MM.1S (cell line): Measurements from ENCODE around the gene KLK10.

Experiments
- DNase-seq: peaks from one replicate; pipeline ENCODE4 v3.0.0-alpha.2; 2015
- H2AFZ ChIP-seq: fragments of 300-600 bp; sonication (generic); 2 replicates; pipeline ENCODE4 v1.6.0; 2016; ENCODE audit warnings: antibody characterized with exemption, low read length
- H3F3A ChIP-seq: fragments of 300-600 bp; sonication (generic); 2 replicates; pipeline ENCODE4 v1.6.1; 2016; ENCODE audit warnings: mild to moderate bottlenecking, antibody characterized with exemption, low read length, moderate library complexity, mixed read lengths; ENCODE audit not compliant: insufficient read depth
- H3K27ac ChIP-seq: fragments of 300-600 bp; sonication (generic); 2 replicates; pipeline ENCODE4 v1.5.1; 2016; ENCODE audit warnings: mild to moderate bottlenecking, low read length
- H3K27me3 ChIP-seq: fragments of 300-600 bp; sonication (generic); replicated peaks from 2 replicates; pipeline ENCODE4 v1.6.0; 2016; ENCODE audit warnings: low read length; ENCODE audit not compliant: insufficient read depth
- H3K36me3 ChIP-seq: fragments of 300-600 bp; sonication (generic); replicated peaks from 2 replicates; pipeline ENCODE4 v1.6.1; 2016; ENCODE audit warnings: mild to moderate bottlenecking, low read length, mixed read lengths; ENCODE audit not compliant: insufficient read depth
- H3K4me1 ChIP-seq: fragments of 300-600 bp; sonication (generic); 2 replicates; pipeline ENCODE4 v1.6.1; 2016; ENCODE audit warnings: low read length, mixed read lengths
- H3K4me2 ChIP-seq: fragments of 300-600 bp; sonication (generic); 2 replicates; pipeline ENCODE4 v1.6.0; 2016; ENCODE audit warnings: low read depth, low read length
- H3K4me3 ChIP-seq: fragments of 300-600 bp; sonication (generic); 2 replicates; pipeline ENCODE4 v1.5.1; 2016; ENCODE audit warnings: low read length, mixed read lengths
- H3K79me2 ChIP-seq: fragments of 300-600 bp; sonication (generic); 2 replicates; pipeline ENCODE4 v1.6.1; 2016; ENCODE audit warnings: mixed run types, low read length, mixed read lengths
- H3K9ac ChIP-seq: fragments of 300-600 bp; sonication (generic); 2 replicates; pipeline ENCODE4 v1.6.1; 2016; ENCODE audit warnings: low read length, mixed read lengths
- H3K9me2 ChIP-seq: fragments of 300-600 bp; sonication (generic); replicated peaks from 2 replicates; pipeline ENCODE4 v1.6.1; 2016; ENCODE audit warnings: mild to moderate bottlenecking, low read length, mixed read lengths; ENCODE audit not compliant: insufficient read depth
- H3K9me3 ChIP-seq: fragments of 300-600 bp; sonication (generic); replicated peaks from 2 replicates; pipeline ENCODE4 v1.6.1; 2016; ENCODE audit warnings: mild to moderate bottlenecking, low read length, mixed read lengths; ENCODE audit not compliant: insufficient read depth
- H4K20me1 ChIP-seq: fragments of 300-600 bp; sonication (generic); 2 replicates; pipeline ENCODE4 v1.6.1; 2016; ENCODE audit warnings: mild to moderate bottlenecking, low read length, moderate library complexity, mixed read lengths; ENCODE audit not compliant: insufficient read depth
- EZH2 ChIP-seq: fragments of 300-600 bp; sonication (generic); optimal IDR thresholded peaks from 2 replicates; pipeline ENCODE3; 2017; ENCODE audit warnings: low read depth, mild to moderate bottlenecking, antibody characterized with exemption, low read length, mixed read lengths
- EZH2phosphoT487 ChIP-seq: fragments of 300-600 bp; sonication (generic); IDR thresholded peaks from 2 replicates; pipeline ENCODE4 v1.6.1; 2018; ENCODE audit warnings: antibody characterized with exemption, low read length
- TF ChIP-seq, protein P1 (sequence below): fragments of 300-600 bp; sonication (generic); IDR thresholded peaks from 2 replicates; pipeline ENCODE4 v1.5.1; 2016; ENCODE audit warnings: antibody characterized with exemption, low read length, mixed read lengths

Gene KLK10

GRCh38 chr19:51060336-51060735, 40.8 kb upstream of the KLK10 start:
- Histone ChIP-seq H3K4me3 (no peak overlapping the region), H3K9me2 (no peaks in the 10 kb centered on the region), H3F3A (no peaks in the 10 kb centered on the region), H3K9me3 (no peaks in the 10 kb centered on the region), H2AFZ (no peak overlapping the region), H3K27ac (no peak overlapping the region), H3K9ac (no peak overlapping the region), H3K4me1 (no peaks in the 10 kb centered on the region), H3K4me2 (no peak overlapping the region), H3K36me3 (no peaks in the 10 kb centered on the region), H3K79me2 (no peaks in the 10 kb centered on the region), H4K20me1 (no peaks in the 10 kb centered on the region), H3K27me3 (peaks cover 23% of the 10 kb centered on the region)
- DNase-seq, result no peak
- TF ChIP-seq, protein P1, sequence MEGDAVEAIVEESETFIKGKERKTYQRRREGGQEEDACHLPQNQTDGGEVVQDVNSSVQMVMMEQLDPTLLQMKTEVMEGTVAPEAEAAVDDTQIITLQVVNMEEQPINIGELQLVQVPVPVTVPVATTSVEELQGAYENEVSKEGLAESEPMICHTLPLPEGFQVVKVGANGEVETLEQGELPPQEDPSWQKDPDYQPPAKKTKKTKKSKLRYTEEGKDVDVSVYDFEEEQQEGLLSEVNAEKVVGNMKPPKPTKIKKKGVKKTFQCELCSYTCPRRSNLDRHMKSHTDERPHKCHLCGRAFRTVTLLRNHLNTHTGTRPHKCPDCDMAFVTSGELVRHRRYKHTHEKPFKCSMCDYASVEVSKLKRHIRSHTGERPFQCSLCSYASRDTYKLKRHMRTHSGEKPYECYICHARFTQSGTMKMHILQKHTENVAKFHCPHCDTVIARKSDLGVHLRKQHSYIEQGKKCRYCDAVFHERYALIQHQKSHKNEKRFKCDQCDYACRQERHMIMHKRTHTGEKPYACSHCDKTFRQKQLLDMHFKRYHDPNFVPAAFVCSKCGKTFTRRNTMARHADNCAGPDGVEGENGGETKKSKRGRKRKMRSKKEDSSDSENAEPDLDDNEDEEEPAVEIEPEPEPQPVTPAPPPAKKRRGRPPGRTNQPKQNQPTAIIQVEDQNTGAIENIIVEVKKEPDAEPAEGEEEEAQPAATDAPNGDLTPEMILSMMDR, result no peak
- TF ChIP-seq EZH2 (no peak), EZH2phosphoT487 (no peak)

DNA sequence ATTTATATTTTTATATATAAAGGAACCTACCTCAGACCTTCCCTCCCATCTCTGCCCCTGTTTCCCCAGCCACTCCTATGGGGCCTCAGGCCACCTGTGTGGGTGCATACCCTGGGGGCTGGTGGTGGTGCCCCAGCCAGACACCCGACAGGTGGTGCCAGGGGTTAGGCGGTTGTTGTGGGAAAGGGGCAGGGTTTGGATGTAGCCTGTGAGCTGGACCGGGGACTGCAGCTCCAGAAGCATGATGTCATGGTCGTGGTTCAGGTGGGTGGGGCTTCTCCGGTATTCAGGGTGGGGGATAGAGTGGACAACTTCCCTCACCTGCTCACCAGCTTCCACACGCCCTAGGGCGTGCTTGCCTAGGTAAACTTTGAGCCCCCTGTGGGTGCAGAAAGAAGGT, 40.2 kb upstream of the KLK10 start:
- peaks cover 23% of the 10 kb centered on the region for H3K27me3 ChIP-seq
- H3K9ac ChIP-seq, result no peak overlapping the region
- no peaks in the 10 kb centered on the region for H3K36me3 ChIP-seq
- TF ChIP-seq EZH2, result no peak
- TF ChIP-seq EZH2phosphoT487, result no peak
- TF ChIP-seq, protein P1, result no peak
- H3K4me1 ChIP-seq, result no peaks in the 10 kb centered on the region
- no peak overlapping the region for H3K27ac ChIP-seq
- no peaks in the 10 kb centered on the region for H3K79me2 ChIP-seq
- H3K9me3 ChIP-seq, result no peaks in the 10 kb centered on the region
- H3F3A ChIP-seq, result no peaks in the 10 kb centered on the region
- no peak overlapping the region for H3K4me2 ChIP-seq
- H2AFZ ChIP-seq, result no peak overlapping the region
- no peak for DNase-seq
- no peak overlapping the region for H3K4me3 ChIP-seq
- no peaks in the 10 kb centered on the region for H3K9me2 ChIP-seq
- no peaks in the 10 kb centered on the region for H4K20me1 ChIP-seq

- Histone ChIP-seq H3K4me1 (no peaks in the 10 kb centered on the region), H3K4me3 (no peak overlapping the region), H2AFZ (no peak overlapping the region), H3K9me2 (no peaks in the 10 kb centered on the region), H3K27me3 (peaks cover 24% of the 10 kb centered on the region), H3K79me2 (no peaks in the 10 kb centered on the region), H3F3A (no peaks in the 10 kb centered on the region), H3K36me3 (no peaks in the 10 kb centered on the region), H3K9me3 (no peaks in the 10 kb centered on the region), H4K20me1 (no peaks in the 10 kb centered on the region), H3K9ac (no peak overlapping the region), H3K4me2 (no peak overlapping the region), H3K27ac (no peak overlapping the region)
- no peak for DNase-seq
- TF ChIP-seq, protein P1, result no peak
- TF ChIP-seq EZH2 (no peak), EZH2phosphoT487 (no peak)
These were observed 36.4 kb upstream of the KLK10 start for GRCh38 chr19:51055866-51056265.

DNA sequence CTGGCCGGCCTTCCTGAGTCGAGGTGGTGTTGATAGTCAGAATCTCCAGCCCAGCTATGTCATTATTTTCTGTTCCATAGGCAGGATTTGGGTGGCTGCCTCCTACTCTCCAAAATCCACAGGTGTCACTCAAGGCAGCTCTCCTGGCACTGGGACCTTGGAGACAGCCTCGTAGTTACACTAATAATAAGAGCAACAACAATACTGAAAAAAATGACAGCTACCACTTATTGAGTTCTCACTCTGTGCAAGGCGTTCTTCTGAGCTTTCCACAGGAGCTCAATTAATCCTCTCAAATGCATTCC, 27.5 kb upstream of the KLK10 start:
- Histone ChIP-seq H3K4me3 (no peak overlapping the region), H3K79me2 (no peaks in the 10 kb centered on the region), H3F3A (no peaks in the 10 kb centered on the region), H3K27ac (no peak overlapping the region), H4K20me1 (no peaks in the 10 kb centered on the region), H3K36me3 (no peaks in the 10 kb centered on the region), H3K9me3 (no peaks in the 10 kb centered on the region), H3K27me3 (peaks cover 31% of the 10 kb centered on the region), H2AFZ (no peak overlapping the region), H3K4me2 (no peak overlapping the region), H3K4me1 (no peaks in the 10 kb centered on the region), H3K9ac (no peak overlapping the region), H3K9me2 (no peaks in the 10 kb centered on the region)
- TF ChIP-seq EZH2 (no peak), EZH2phosphoT487 (no peak)
- TF ChIP-seq, protein P1, result no peak
- DNase-seq, result no peak
